Measurements from ENCODE around the gene TM4SF5.
A peak's percentile ranks its signal among the peaks of the same experiment; 100 is the strongest.
"Not testable (repeated sequence)": the region's sequence is repeated elsewhere in the genome, so short reads cannot be mapped to it uniquely, and the experiment has no call there.

Gene TM4SF5

GRCh38 chr17:4795168-4795567 is 23.5 kb downstream of the TM4SF5 start:
- DNase-seq: no peak

GRCh38 chr17:4796552-4796920 is 24.9 kb downstream of the TM4SF5 start:
- no peak for DNase-seq

GRCh38 chr17:4800462-4801196 is 28.9 kb downstream of the TM4SF5 start:
- no peak for DNase-seq

- DNase-seq: no peak
Observed at GRCh38 chr17:4802228-4802627, 30.5 kb downstream of the TM4SF5 start, which contains the start of gene C17orf114. C17orf114 (minus strand) TSS chr17:4802328.

GRCh38 chr17:4806456-4806776 is 34.7 kb downstream of the TM4SF5 start:
- no peak for DNase-seq

- peak; percentile 86 for DNase-seq
Observed at GRCh38 chr17:4806777-4807604, 35.3 kb downstream of the TM4SF5 start, which contains the start of gene PLD2. PLD2 (plus strand) TSS chr17:4807152; CDS start chr17:4807773, 621 bp downstream.

- no peak for DNase-seq
Observed at GRCh38 chr17:4807605-4808377, 36.1 kb downstream of the TM4SF5 start.

GRCh38 chr17:4808378-4808767 is 36.7 kb downstream of the TM4SF5 start:
- no peak for DNase-seq

GRCh38 chr17:4810696-4811290 is 39.1 kb downstream of the TM4SF5 start:
- DNase-seq: no peak

GRCh38 chr17:4811471-4811870 is 39.8 kb downstream of the TM4SF5 start:
- DNase-seq: no peak

GRCh38 chr17:4812690-4813089 is 41.0 kb downstream of the TM4SF5 start:
- DNase-seq: no peak

GRCh38 chr17:4815043-4815675 is 43.5 kb downstream of the TM4SF5 start:
- DNase-seq: no peak

- no peak for DNase-seq
Observed at GRCh38 chr17:4816826-4817225, 45.1 kb downstream of the TM4SF5 start.

- no peak for DNase-seq
Observed at GRCh38 chr17:4818276-4818675, 46.6 kb downstream of the TM4SF5 start.

- no peak for DNase-seq
Observed at GRCh38 chr17:4822835-4823234, 51.1 kb downstream of the TM4SF5 start.

GRCh38 chr17:4823373-4824089 is 51.8 kb downstream of the TM4SF5 start:
- DNase-seq: no peak

- no peak for DNase-seq
Observed at GRCh38 chr17:4827399-4827798, 55.7 kb downstream of the TM4SF5 start.

- not testable (repeated sequence) for DNase-seq
Observed at GRCh38 chr17:4832829-4833177, 61.1 kb downstream of the TM4SF5 start.

Data from CD4-positive, alpha-beta T cell treated with Interferon gamma for 1 hour (primary cell).